Suprapubic skin (tissue), 4 donors: ENCODE data around the gene NPR1.

Experiments
- CTCF ChIP-seq, 2 donors: fragments of 200-600 bp in 1 of 2; fragments of 450-650 bp in 1 of 2; sonication (generic) in 1 of 2; IDR thresholded peaks; one replicate each; pipeline ENCODE4 v1.5.1; 2016 to 2019; ENCODE audit warnings: antibody characterized with exemption in 2 of 2, mild to moderate bottlenecking in 1 of 2, moderate library complexity in 1 of 2
- POLR2A ChIP-seq, 2 donors: fragments of 450-650 bp; IDR thresholded peaks; one replicate each; pipeline ENCODE4 v1.6.1; 2017; ENCODE audit warnings: antibody characterized with exemption in 2 of 2, mild to moderate bottlenecking in 2 of 2, moderate library complexity in 2 of 2
- POLR2AphosphoS5 ChIP-seq, 3 donors: sonication (generic); formaldehyde crosslinking; IDR thresholded peaks; one replicate each; pipeline ENCODE4 v1.6.1; 2017; ENCODE audit warnings: antibody characterized with exemption in 3 of 3

- TF ChIP-seq POLR2AphosphoS5 (IDR thresholded peaks at IDR 0.05) (peak in 1 of 3 donors; percentile 87), CTCF (IDR thresholded peaks at IDR 0.05) (no peak), POLR2A (IDR thresholded peaks at IDR 0.05) (no peak)
Measured at GRCh38 chr1:153698923-153699714, 20.6 kb downstream of the NPR1 start.
